ENCODE data around the gene TEDC2.

The TEDC2 gene

GRCh38 chr16:2497695-2498484, 38.0 kb downstream of the TEDC2 start:
- DNase-seq = no peak

DNA sequence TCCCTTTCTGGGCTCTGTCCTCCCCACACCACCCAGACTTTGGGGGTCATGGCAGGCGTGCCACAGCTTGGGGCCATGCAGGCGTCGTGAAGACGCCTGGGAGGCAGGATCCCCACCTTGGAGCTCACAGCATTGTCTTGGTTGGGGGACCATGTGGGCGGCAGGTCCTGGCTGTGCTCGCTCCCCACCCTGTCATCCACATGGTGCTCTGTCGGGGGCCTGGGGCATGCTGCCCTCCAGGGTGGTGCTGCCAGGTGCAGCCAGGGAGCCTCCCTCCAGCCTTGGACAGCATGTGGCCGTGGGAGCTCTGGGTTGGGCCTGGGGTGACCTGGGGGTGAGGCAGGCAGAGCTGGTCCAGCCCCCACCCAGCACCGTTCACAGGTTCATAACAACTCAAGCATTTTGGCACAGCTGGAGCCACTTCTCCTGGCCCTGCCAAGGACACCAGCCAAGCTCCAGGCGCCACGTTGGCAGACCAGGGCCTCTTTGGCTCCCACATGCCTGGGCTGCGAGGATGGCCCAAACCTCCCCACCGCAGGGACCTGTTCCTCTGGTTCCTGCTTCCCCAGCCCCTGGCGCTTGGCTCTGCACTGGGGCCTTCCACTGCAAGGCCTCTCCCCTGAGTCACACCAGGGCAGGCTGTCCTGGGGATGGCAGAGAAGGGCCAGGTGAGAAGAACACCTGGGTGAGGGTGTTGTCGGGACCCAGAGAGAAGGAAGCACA, 38.8 kb downstream of the TEDC2 start:
- no peak for DNase-seq

DNA sequence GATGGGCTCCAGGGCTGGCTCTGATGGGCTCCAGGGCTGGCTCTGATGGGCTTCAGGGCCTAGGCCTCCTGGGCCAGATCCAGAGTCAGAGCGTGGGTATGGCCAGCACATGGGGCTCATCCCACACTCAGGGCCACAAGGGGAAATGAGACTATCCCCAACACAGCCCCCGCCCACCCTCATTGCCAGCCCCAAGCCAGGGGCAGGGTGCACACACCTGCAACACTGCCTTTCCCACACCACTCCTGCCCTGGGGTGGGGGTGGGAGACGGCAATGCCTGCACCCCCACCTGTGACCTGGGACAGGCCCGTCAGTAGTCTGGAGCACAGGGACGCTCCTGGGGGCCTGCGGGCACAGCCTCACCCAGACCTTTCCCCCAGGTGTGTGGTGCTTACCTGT, 39.5 kb downstream of the TEDC2 start:
- no peak for DNase-seq

DNA sequence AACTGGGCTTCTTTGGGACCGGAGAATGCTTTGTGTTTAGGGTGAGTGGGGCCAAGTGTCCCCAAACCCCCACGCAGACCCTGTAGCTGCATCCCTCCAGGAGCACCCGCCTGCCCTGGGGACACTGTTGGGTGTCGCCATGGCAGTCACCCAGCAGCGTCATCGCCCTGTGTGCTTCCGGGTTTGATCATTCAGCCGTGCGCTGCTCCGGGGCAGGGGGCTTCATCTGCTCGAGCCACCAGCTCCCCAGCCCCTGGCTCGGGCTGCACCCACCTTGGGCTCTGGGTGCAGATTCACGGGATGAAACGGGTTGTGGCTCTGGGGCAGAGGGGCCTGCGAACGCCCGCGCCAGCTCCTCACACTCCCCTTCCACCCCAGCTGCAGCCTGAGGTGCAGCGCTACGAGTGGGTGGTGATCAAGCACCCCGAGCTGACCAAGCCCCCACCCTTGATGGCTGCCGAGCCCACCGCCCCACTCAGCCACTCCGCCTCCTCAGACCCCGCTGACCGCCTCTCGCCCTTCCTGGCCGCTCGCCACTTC, 40.1 kb downstream of the TEDC2 start:
- no peak for DNase-seq

GRCh38 chr16:2500430-2500917, 40.6 kb downstream of the TEDC2 start:
- no peak for DNase-seq

- DNase-seq = peak; percentile 77 to 84
Observed at GRCh38 chr16:2500918-2501750, 41.2 kb downstream of the TEDC2 start.

GRCh38 chr16:2501946-2502895, 42.3 kb downstream of the TEDC2 start:
- DNase-seq = no peak

GRCh38 chr16:2505695-2506094, 45.8 kb downstream of the TEDC2 start:
- DNase-seq = no peak

- peak in 1 of 2 donors; percentile 63 for DNase-seq
Observed at GRCh38 chr16:2507052-2507659, 47.2 kb downstream of the TEDC2 start.

- DNase-seq = peak in 1 of 2 donors; percentile 54
Observed at GRCh38 chr16:2507665-2508064, 47.8 kb downstream of the TEDC2 start.

DNA sequence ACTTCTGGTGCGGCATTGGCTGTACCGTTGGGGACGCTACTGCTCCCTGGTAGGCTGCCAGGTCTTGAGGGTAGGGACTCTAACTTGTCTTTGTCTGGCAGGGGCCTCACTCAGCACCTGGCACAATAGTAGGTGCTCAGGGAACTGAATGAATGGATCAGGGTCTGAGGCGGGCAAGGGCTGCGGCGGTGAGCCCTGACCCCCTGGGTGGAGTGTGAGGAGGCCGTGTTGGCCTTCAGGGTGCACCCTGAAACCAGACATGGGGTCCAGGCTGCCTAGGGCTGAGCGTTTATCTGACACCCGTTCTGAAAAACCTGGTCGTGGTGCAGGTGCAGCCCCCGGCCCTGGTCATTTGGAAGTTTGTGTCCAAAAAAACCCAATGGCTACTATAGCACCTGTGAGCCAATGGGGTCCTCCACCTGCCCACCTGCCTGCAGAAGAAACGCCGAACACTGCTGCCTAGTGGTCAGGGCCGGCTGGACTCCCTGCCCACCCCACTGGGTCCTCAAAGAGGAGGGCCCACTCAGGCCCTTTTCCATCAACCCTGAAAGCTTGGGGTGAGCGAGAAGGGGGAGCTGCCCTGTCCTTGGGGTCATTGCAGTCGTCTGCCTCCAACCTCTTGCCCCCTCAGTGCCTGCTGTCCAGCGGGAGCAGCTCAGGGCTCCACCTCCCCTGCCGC, 49.0 kb downstream of the TEDC2 start:
- DNase-seq = no peak

- no peak for DNase-seq
Observed at GRCh38 chr16:2511128-2511800, 51.4 kb downstream of the TEDC2 start.

GRCh38 chr16:2511996-2512734, 52.3 kb downstream of the TEDC2 start:
- DNase-seq = no peak

DNA sequence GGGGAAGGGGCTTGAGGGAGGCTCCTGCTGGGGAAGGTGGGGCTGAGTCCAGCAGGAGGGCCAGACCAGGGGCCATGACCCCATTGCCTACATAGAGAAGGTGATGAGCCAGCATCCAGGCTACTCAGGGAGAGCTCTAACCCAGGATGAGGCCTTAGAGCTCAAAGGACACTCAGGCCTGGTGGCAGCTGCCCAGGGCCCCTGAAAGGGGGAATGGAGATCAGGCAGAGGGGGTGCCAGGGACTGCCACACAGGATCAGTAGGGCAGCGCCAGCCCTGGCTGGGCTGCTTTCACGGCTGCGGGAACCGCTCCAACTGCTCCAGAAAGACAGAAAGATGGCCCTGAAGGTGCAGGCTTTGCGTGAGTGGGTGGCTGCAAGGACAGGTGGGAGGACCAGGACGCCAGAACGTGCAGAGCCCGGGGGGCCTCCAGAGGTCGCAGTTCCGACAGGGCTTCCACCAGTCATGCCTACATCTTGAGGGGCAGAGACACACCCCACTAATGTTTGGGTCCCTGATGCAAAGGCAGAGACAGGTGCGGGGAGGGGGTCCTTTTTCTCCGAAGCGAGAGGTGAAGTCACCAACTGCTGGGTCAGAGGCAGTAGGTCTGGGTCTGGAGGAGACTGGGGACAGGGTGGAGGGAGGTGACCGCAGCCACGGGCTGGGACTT, 53.0 kb downstream of the TEDC2 start:
- DNase-seq = peak; percentile 41 to 47

DNA sequence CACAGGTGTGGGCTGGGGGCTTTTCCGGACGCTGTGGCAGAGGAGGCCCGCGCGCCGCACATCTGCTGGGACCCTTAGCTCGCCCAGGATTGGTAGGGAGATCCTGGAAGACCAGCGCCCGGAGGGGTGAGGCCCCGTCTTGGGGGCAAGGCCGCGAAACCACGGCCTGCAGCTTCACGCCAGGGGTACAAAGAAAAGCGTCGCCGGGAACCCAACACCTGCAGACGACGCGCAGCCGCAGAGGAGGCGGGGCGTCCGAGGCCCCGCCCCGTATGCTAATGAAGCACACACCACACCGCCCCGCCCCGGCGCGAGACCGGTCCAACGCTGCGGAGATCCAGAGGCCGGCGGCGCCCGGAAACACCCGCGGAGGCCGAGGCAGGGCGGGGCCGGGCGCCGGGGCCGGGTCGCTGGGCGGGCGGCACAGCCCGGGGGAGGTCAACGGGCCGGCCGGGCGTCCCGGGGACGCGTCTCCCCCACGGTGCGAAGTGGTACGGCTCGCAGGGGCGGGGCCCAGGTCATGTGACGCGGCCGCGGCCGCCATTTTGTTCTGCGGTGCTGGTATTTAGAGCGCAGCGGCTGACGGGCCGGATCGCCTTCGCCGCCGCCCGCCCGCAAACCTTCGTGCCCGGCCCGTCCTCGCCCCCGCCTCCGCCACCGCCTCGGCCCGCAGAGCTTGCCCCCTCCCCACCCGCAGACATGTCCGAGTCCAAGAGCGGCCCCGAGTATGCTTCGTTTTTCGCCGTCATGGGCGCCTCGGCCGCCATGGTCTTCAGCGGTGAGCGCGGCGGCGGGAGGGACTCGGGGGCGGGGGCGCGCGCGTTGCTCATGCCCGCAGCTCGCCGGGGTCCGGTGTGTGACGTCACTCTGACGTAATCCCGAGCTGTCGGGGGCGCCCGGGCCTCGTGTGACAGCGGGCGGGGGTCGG, 53.8 kb downstream of the TEDC2 start, which contains the start of gene ATP6V0C:
ATP6V0C (plus strand) TSS at position 548 of the 928 bp plus-strand sequence; CDS start at position 700, 152 bp downstream.
- peak; percentile 94 to 95 for DNase-seq

Measured in CD4-positive, alpha-beta T cell treated with Interferon alpha-2 for 1 hour (primary cell).